Measurements from ENCODE around the gene WDR45B. TPM values are rescaled to one million over a fixed set of nuclear protein-coding genes. Genes with fewer than 3 reads are reported as not detected.
A peak's percentile ranks its signal among the peaks of the same experiment; 100 is the strongest.

The WDR45B gene
- total and polyA plus RNA-seq, 11 donors = 23.5 to 60.7 (median 40.1) TPM

DNA sequence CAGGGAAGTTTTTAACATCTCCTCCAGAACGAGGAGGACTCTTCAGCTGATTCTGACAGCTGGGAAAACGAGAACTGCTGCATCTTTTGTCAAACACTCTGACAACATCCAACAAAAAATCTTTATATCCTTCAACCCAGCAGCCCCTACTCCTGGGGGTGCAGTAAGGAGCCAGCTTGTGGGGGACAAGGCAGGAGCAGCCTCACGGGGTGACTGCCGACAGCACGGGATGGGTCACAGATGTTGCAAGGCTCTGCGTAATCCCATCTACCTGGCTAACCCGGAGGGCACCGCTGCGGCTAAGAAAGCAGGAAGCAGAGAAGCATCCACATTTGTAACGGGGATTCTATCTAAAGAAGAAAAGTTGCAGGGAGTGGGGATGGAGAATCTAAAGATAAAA lies 28.6 kb downstream of the WDR45B start:
- intact Hi-C loops (cut with DNase I) = no loop called here
- DNase-seq = no peak
- Histone ChIP-seq H3K27ac (no peak overlapping the region), H3K4me3 (no peak overlapping the region), H3K9me3 (no peaks in the 10 kb centered on the region), H3K36me3 (peaks cover 0 to 99% (median 95%) of the 10 kb centered on the region in 9 donors), H3K27me3 (no peaks in the 10 kb centered on the region), H3K4me1 (no peaks in the 10 kb centered on the region)
- no peak for ATAC-seq
- WGBS, 4 donors = 81 to 91% (median 86%) methylated on average over 10 of the region's 10 CpGs
- TF ChIP-seq, protein P1, sequence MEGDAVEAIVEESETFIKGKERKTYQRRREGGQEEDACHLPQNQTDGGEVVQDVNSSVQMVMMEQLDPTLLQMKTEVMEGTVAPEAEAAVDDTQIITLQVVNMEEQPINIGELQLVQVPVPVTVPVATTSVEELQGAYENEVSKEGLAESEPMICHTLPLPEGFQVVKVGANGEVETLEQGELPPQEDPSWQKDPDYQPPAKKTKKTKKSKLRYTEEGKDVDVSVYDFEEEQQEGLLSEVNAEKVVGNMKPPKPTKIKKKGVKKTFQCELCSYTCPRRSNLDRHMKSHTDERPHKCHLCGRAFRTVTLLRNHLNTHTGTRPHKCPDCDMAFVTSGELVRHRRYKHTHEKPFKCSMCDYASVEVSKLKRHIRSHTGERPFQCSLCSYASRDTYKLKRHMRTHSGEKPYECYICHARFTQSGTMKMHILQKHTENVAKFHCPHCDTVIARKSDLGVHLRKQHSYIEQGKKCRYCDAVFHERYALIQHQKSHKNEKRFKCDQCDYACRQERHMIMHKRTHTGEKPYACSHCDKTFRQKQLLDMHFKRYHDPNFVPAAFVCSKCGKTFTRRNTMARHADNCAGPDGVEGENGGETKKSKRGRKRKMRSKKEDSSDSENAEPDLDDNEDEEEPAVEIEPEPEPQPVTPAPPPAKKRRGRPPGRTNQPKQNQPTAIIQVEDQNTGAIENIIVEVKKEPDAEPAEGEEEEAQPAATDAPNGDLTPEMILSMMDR (IDR thresholded peaks at IDR 0.05) = no peak
- TF ChIP-seq POLR2A (IDR thresholded peaks at IDR 0.05) = no peak

DNA sequence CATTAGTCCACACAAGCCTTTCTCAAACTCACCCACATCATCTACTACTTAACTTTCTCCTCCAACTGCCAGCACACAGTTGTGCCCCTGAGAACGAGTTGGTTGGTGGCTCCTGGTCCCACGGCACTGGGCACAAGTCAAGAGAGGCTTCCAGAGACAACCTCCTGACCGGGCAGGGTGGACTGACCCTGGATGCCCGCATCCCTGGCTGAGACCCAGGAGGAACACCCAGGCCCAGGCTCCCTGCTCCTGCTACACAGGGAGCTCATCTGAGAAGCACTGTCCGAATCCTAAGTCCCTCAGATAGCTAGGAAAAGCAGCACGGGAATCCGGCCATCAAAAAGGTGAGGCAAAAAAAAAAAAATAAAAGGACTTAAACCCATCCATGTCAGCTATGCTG lies 29.0 kb downstream of the WDR45B start:
- peaks cover 0 to 99% (median 94%) of the 10 kb centered on the region in 9 donors for H3K36me3 ChIP-seq
- H3K4me3 ChIP-seq = no peak overlapping the region
- H3K27me3 ChIP-seq = no peaks in the 10 kb centered on the region
- H3K4me1 ChIP-seq = no peaks in the 10 kb centered on the region
- DNase-seq (no peak), ATAC-seq (no peak)
- no peak for TF ChIP-seq POLR2A (IDR thresholded peaks at IDR 0.05)
- TF ChIP-seq, protein P1 (IDR thresholded peaks at IDR 0.05) = no peak
- no peak overlapping the region for H3K27ac ChIP-seq
- WGBS, 4 donors = 87 to 92% (median 88%) methylated on average over 7 of the region's 7 CpGs
- no peaks in the 10 kb centered on the region for H3K9me3 ChIP-seq
- intact Hi-C loops (cut with DNase I) = no loop called here

DNA sequence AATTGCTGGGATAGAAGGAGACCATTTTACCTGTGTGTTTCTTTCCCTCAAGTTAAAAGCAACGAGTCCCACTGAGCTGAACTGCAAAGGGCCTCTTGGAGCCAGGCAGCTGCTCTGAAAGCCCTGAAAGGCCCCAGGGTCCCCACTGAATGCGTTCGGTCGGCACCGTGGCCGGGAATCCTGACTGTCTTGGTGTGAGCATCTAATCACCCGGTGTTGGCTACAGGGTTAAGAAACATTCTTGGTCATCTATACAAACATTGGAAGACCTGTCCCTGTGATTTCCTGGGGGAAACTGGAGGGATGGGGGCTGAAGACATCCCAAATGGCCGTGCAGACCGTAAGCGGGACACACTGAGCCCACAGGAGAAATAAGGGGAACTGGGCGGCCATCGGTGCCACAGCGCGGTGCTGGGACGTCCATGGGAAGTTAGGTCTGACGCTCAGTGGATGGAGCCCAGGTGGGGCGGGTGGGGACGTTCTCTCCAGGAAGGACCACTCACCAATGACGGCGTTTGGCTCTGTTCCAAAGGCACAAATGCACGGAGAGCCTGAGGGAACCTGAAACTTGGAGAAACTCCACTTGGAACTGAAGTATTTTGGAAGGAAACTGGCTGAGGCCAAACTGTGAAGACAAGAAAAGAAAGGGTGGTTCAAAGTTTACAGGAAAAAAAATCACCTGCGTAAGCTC lies 32.1 kb downstream of the WDR45B start:
- ATAC-seq (no peak), DNase-seq (no peak)
- no peak for TF ChIP-seq POLR2A (IDR thresholded peaks at IDR 0.05)
- TF ChIP-seq, protein P1 (IDR thresholded peaks at IDR 0.05) = no peak
- WGBS, 4 donors = 78 to 86% (median 84%) methylated on average over 22 of the region's 22 CpGs
- Histone ChIP-seq H3K4me3 (no peak overlapping the region), H3K9me3 (no peaks in the 10 kb centered on the region), H3K36me3 (peaks cover 0 to 87% (median 69%) of the 10 kb centered on the region in 9 donors), H3K27ac (no peak overlapping the region), H3K4me1 (peaks cover 0 to 11% (median 7%) of the 10 kb centered on the region in 12 donors), H3K27me3 (no peaks in the 10 kb centered on the region)
- intact Hi-C loops (cut with DNase I) = no loop called here

DNA sequence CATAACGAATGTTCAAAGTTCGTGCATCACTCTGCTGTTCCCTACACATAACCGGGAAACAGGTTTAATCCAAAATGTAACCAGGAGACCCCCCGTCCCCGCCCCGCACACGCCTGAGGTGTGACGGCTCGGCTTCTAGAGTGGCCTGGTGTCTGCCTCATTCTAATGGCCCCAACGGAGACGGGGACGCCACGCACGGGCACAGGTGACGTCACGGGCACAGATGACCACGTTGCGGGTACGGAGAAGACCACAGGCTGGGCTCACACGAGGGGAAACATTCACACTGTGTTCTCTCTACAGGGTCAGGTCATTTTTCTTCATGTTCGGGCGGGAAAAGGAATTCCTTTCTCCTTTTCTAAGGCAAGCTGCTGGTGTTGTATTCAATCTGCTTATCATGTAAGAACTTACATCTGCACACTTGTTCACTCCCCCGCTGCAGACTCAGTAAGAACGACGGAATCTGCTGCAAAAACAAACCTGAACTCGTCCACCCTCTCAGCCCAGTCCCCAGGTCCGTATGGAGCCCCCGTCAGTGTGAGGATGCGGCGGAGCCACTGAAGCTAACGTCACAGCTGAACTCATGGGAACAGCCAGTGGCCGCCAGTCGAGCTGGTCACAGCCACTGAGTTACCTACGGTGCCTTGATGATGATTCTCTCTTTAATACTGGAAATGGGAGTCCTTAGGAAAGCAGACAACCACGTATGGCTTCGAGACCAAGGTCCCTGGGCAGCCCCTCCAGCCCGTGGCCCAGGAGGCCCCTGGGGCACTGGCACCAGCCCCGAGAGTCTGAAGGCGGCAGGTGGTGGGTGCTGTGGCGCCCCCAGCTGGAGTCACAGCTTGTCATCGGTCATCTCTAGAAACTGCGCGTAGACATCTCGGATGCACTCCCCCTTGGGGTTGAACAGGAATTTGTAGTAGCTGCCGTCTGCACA lies 32.9 kb downstream of the WDR45B start:
- no peak overlapping the region for H3K27ac ChIP-seq
- H3K36me3 ChIP-seq = peaks cover 0 to 86% (median 66%) of the 10 kb centered on the region in 9 donors
- intact Hi-C loops (cut with DNase I) = no loop called here
- DNase-seq = no peak
- no peaks in the 10 kb centered on the region for H3K27me3 ChIP-seq
- no peaks in the 10 kb centered on the region for H3K9me3 ChIP-seq
- no peak for ATAC-seq
- TF ChIP-seq POLR2A (IDR thresholded peaks at IDR 0.05) = no peak
- TF ChIP-seq, protein P1 (IDR thresholded peaks at IDR 0.05) = peak in 2 of 12 donors; percentile 7 to 9
- no peak overlapping the region for H3K4me3 ChIP-seq
- WGBS, 4 donors = 91 to 94% (median 92%) methylated on average over 42 to 45 of the region's 45 CpGs
- peaks cover 0 to 13% (median 7%) of the 10 kb centered on the region in 12 donors for H3K4me1 ChIP-seq
